Measurements from ENCODE around the gene FLRT2.

FLRT2 gene

DNA sequence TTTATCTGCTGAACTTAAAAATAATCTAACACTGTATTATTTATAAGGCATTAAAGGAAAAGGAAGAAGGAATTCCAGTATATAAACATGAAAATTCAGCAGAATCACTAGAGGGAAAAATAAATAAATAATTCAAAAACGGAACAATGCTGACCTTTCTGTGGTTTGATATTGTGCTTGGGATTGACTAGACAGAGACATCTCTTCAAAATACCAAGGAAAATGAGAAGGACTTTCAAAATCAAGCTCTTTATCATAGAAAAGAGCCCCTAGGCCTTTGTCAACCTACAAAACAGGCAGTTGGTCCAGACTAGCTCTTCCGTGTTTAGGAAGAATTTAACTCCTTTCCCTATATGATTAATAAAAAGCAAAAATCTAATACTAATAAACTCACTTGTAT is 6.3 kb upstream of the FLRT2 start:
- H3K27ac ChIP-seq, result no peak overlapping the region
- TF ChIP-seq, protein P1, sequence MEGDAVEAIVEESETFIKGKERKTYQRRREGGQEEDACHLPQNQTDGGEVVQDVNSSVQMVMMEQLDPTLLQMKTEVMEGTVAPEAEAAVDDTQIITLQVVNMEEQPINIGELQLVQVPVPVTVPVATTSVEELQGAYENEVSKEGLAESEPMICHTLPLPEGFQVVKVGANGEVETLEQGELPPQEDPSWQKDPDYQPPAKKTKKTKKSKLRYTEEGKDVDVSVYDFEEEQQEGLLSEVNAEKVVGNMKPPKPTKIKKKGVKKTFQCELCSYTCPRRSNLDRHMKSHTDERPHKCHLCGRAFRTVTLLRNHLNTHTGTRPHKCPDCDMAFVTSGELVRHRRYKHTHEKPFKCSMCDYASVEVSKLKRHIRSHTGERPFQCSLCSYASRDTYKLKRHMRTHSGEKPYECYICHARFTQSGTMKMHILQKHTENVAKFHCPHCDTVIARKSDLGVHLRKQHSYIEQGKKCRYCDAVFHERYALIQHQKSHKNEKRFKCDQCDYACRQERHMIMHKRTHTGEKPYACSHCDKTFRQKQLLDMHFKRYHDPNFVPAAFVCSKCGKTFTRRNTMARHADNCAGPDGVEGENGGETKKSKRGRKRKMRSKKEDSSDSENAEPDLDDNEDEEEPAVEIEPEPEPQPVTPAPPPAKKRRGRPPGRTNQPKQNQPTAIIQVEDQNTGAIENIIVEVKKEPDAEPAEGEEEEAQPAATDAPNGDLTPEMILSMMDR (conservative IDR thresholded peaks at IDR 0.05), result no peak

DNA sequence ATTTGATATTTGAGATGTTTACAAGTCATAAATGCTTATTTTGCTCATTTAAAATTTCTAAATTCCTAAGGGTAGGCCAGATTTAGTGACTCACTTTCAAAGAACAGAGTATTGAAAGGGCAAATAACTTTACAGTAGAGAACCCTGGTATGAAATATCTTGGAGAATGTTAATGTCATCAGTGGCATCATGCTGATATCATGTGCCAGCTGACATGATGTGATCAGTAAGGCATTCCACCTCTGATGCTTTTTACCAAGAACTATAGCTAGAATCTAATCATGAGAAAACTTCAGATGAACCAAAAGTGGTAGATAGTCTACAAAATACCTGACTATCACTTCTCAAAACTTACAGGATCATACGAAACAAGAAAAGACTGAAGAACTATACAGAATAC is 2.9 kb upstream of the FLRT2 start:
- no peak overlapping the region for H3K27ac ChIP-seq

DNA sequence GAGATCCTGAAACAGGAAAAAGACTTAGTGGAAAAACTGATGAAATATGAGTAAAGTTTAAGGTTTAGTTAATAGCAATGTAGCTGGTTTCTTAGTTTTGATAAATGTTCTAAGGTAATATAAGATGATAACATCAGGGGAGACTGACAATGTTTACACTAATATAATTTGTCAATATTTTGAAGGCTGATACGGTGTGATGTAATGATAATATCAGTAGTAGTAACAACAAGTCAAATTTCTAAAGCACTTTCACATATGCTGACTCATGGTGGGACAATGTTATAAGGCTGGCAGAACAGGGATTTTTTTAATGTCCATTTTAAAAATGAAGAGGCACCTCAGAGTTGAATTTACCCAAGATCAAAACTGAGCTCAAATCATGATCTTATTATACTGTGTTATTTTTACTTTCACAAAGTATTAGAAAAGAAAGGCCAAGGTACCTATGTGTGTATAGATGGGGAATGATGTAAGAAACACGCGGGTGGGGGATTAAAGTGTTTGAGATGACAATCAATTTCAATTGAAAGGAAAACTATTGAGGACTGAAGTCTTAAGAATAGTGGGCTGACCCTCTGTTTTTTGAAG is 2.4 kb upstream of the FLRT2 start:
- TF ChIP-seq, protein P1 (conservative IDR thresholded peaks at IDR 0.05), result no peak
- no peak overlapping the region for H3K27ac ChIP-seq

More for the DNA sequence above, 2.9 kb upstream of the FLRT2 start:
- TF ChIP-seq, protein P1 (conservative IDR thresholded peaks at IDR 0.05), result no peak

DNA sequence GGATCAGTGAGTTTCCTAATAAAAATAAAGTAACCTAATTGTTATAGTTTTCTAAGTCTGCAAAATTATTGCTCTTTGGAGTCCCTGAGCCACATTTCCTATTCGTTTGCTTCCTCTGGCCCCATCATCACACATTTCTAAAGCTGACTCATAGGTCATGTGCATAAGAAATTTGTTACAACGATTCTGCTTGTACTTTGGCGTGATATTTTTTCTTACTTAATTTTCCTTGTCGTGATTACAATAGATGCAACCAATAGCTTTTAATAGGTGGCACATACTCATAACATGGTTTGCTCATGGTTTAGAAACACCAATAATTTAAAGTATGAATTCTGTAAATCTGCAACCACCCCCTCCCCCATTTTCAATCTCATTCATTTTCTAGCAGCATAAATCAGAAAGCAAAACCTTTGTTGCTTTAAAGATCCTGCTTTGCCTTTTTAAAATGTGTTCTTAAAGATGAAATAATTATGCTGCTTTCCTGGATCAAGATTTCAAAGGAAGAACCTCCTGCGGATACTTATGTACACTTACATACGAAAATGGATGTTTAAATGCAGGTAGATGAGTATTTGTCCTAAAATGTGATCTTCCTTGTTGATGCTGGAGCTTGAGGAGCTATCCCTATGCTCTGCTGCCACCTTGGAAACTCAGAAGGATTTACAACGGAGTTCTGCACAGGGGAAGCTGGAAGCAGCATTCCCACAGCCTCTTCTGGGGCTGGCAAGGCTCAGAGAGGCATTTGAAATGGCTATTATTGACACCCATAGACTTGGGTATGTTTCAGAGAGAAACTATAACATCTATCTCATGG is 1.7 kb upstream of the FLRT2 start:
- no peak overlapping the region for H3K27ac ChIP-seq
- TF ChIP-seq, protein P1 (conservative IDR thresholded peaks at IDR 0.05), result peak; percentile 80

DNA sequence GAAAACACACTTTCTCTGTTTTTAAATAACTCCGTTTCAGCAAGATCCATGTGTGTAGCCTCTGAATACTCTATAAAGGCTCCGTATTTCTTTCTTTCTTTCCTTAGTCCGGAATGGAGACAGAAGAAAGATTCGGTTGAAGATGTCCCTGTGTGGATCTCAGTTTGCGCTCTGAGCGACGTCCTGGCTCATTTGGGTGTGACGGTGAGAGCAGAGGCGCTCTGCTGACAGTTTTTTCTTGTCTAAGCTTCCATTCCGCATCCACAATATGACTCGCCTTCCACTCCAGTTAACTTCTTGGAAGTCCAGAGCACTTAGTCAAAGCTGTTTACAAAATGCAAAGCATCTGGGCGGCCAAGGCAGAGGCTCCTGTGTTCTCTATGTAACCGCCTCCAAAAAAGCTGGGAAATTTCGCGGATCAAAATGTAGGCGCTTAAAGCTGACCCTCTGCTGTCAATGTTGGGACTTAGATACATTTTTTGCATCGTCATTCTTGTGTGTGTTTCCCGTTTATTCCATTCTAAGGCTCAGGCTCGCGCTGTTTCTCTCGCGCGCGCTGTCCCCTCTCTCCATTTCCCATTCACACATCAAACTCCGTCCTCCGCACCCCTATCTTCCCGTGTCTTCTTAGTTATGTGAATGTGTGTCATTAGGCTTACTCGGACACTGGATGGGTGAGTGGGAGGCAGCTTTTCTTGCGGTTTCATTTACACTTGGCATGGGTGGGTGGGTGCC is 880 bp upstream of the FLRT2 start:
- TF ChIP-seq, protein P1 (conservative IDR thresholded peaks at IDR 0.05), result peak; percentile 45
- H3K27ac ChIP-seq, result no peak overlapping the region

DNA sequence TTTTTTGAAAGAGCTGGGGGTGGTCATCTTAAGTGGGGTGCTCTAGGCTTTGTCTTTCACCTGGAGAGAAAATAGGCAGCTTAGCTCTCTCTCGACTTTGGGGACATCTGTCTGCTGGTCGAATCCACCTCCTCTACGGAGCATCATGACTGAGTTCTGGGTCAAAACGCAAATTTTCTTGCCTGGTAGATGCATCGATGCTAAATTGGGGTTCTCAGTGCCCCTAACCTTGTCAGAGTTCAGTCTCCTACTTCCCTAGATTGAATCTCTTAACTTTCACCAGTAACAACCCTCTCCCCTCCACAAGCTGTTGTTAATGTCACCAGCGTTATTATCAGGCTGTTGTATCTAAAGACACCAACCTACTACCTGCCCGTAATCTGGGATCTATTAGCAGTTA is 682 bp downstream of the FLRT2 start:
- TF ChIP-seq, protein P1 (conservative IDR thresholded peaks at IDR 0.05), result no peak

DNA sequence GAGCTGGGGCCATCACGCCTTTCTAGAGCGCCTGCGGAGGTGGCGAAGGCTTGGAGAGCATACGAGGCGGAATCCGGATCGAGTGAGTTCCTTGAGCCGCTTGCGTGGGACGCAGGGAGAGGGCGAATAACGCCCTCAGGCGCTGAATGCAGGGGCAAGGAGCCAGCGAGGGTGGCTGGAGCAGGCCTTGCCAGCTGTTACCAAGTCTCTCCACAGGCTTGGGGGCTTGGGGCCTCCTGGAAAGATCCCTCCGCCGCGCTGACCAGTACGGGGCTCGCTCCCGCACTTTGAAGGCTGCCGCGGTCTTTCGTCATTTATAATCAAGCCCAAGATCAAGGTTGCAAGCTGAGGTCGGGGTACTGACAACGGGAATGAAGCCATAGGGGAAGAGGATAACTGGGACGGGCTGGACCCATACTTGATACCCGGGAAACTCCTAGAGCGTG is 1.2 kb downstream of the FLRT2 start:
- TF ChIP-seq, protein P1 (conservative IDR thresholded peaks at IDR 0.05), result no peak
- no peak overlapping the region for H3K27ac ChIP-seq

More for the DNA sequence above, 682 bp downstream of the FLRT2 start:
- H3K27ac ChIP-seq, result no peak overlapping the region
